ENCODE results near the gene HOXA6.

DNA sequence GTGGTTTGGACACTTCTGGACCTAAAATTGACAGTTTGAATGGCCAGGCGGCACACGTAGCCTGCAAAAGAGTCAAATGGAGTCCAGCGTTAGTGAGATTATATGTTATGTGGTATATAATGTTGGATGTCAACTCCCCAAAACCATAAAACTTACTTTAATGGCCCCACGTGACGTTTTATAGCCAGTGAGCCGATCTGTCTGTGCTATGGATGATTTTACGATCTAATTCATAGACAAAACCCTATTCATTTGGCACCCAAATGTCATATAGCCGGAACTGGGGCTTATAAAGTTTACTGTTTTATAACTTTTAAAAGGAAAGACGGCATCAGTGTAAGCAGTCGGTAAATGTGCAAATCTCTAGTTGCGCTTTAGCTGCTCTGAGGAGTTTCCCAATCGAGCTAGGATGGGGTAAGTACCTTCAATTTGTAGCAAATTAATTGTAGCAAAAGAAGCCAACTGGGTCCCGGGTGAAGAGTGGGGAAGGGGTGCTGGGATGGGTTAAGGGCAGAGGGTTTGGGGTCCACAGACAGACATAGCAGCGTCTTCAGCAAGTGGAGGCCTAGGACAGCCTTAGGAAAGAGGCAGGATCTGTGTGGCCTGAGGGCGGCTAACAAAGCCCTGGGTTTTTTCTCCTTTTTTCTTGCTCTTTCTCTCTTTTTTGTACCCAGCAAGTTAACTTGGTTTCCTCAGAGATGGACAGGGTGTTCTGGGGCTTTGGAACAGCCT, 7.3 kb downstream of the HOXA6 start:
- TF ChIP-seq RAD21 (IDR thresholded peaks at IDR 0.05; ENCODE audit: low read length) (no peak), POLR2A (IDR thresholded peaks at IDR 0.05; ENCODE audit: low read depth, low read length) (no peak), RFX5 (IDR thresholded peaks at IDR 0.05; ENCODE audit: low read depth, low read length) (no peak), CEBPB (IDR thresholded peaks at IDR 0.05; ENCODE audit: low read depth, low read length) (peak; percentile 31; the same call in 1 of the 2 replicates), FOS (IDR thresholded peaks at IDR 0.05; ENCODE audit: low read depth, low read length) (no peak), SMC3 (IDR thresholded peaks at IDR 0.05; ENCODE audit: low read depth, low read length) (no peak), BHLHE40 (IDR thresholded peaks at IDR 0.05; ENCODE audit: low read depth, low read length) (no peak), RCOR1 (IDR thresholded peaks at IDR 0.05; ENCODE audit: insufficient replicate concordance, low read length) (no peak), MAZ (IDR thresholded peaks at IDR 0.05; ENCODE audit: borderline replicate concordance, low read depth, low read length) (no peak), MXI1 (IDR thresholded peaks at IDR 0.05; ENCODE audit: borderline replicate concordance, low read depth, low read length) (no peak), NFE2L2 (IDR thresholded peaks at IDR 0.05; ENCODE audit: low read depth, low read length) (no peak)
- TF ChIP-seq, protein P1, sequence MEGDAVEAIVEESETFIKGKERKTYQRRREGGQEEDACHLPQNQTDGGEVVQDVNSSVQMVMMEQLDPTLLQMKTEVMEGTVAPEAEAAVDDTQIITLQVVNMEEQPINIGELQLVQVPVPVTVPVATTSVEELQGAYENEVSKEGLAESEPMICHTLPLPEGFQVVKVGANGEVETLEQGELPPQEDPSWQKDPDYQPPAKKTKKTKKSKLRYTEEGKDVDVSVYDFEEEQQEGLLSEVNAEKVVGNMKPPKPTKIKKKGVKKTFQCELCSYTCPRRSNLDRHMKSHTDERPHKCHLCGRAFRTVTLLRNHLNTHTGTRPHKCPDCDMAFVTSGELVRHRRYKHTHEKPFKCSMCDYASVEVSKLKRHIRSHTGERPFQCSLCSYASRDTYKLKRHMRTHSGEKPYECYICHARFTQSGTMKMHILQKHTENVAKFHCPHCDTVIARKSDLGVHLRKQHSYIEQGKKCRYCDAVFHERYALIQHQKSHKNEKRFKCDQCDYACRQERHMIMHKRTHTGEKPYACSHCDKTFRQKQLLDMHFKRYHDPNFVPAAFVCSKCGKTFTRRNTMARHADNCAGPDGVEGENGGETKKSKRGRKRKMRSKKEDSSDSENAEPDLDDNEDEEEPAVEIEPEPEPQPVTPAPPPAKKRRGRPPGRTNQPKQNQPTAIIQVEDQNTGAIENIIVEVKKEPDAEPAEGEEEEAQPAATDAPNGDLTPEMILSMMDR (conservative IDR thresholded peaks at IDR 0.05; ENCODE audit: low read depth, low read length) = no peak
- TF ChIP-seq, protein P2, sequence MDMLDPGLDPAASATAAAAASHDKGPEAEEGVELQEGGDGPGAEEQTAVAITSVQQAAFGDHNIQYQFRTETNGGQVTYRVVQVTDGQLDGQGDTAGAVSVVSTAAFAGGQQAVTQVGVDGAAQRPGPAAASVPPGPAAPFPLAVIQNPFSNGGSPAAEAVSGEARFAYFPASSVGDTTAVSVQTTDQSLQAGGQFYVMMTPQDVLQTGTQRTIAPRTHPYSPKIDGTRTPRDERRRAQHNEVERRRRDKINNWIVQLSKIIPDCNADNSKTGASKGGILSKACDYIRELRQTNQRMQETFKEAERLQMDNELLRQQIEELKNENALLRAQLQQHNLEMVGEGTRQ (IDR thresholded peaks at IDR 0.05; ENCODE audit: low read depth, low read length) = peak; percentile 84
- TF ChIP-seq, protein P3, sequence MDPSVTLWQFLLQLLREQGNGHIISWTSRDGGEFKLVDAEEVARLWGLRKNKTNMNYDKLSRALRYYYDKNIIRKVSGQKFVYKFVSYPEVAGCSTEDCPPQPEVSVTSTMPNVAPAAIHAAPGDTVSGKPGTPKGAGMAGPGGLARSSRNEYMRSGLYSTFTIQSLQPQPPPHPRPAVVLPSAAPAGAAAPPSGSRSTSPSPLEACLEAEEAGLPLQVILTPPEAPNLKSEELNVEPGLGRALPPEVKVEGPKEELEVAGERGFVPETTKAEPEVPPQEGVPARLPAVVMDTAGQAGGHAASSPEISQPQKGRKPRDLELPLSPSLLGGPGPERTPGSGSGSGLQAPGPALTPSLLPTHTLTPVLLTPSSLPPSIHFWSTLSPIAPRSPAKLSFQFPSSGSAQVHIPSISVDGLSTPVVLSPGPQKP (IDR thresholded peaks at IDR 0.05; ENCODE audit: borderline replicate concordance, low read depth, low read length) = no peak
